ENCODE measurements around the gene SALL4. TPM values are rescaled to one million over a fixed set of nuclear protein-coding genes. Genes with fewer than 3 reads are reported as not detected.
"Not testable (repeated sequence)": the region's sequence is repeated elsewhere in the genome, so short reads cannot be mapped to it uniquely, and the experiment has no call there.

The SALL4 gene
- total RNA-seq, 1 experiment from 2014 or later: 7.6 TPM

DNA sequence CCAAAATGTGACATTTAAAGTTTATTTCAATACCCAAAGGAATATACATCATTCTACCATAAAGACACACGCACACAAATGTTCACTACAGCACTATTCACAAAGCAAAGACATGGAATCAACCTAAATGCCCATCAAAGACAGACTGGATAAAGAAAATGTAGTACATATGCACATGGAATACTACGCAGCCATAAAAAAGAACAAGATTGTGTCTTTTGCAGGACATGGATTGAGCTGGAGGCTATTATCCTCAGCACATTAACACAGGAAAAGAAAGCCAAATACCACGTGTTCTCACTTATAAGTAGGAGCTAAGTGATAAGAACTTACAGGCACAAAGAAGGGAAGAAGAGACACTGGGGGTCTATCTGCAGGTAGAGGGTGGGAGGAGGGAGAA lies 56.5 kb downstream of the SALL4 start:
- peak overlapping the region; percentile 15 for H3K4me3 Mint-ChIP-seq (ENCODE audit: low read depth, unreplicated experiment)
- peaks cover 7% of the 10 kb centered on the region for H3K9me3 Mint-ChIP-seq (ENCODE audit: low read depth, unreplicated experiment)
- H3K27ac Mint-ChIP-seq (ENCODE audit: unreplicated experiment): peak overlapping the region; percentile 87
- H3K4me1 Mint-ChIP-seq (ENCODE audit: low read depth, unreplicated experiment): peaks cover 63% of the 10 kb centered on the region
- H3K27me3 Mint-ChIP-seq (ENCODE audit: unreplicated experiment): no peaks in the 10 kb centered on the region
- no peak for DNase-seq
- intact Hi-C loops (cut with micrococcal nuclease; ENCODE audit: unreplicated experiment): loop anchor here (2.0 kb wide), 1 partner anchor 15 kb away; no protein-coding TSS in a partner anchor
- TF ChIP-seq, protein P1, sequence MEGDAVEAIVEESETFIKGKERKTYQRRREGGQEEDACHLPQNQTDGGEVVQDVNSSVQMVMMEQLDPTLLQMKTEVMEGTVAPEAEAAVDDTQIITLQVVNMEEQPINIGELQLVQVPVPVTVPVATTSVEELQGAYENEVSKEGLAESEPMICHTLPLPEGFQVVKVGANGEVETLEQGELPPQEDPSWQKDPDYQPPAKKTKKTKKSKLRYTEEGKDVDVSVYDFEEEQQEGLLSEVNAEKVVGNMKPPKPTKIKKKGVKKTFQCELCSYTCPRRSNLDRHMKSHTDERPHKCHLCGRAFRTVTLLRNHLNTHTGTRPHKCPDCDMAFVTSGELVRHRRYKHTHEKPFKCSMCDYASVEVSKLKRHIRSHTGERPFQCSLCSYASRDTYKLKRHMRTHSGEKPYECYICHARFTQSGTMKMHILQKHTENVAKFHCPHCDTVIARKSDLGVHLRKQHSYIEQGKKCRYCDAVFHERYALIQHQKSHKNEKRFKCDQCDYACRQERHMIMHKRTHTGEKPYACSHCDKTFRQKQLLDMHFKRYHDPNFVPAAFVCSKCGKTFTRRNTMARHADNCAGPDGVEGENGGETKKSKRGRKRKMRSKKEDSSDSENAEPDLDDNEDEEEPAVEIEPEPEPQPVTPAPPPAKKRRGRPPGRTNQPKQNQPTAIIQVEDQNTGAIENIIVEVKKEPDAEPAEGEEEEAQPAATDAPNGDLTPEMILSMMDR (IDR thresholded peaks at IDR 0.05; ENCODE audit: unreplicated experiment): no peak
- no TSS peak for BruUV-seq (replicated peaks)
- H3K36me3 Mint-ChIP-seq (ENCODE audit: insufficient read depth, unreplicated experiment): peaks cover 45% of the 10 kb centered on the region
- CTCF ChIA-PET: no interaction called here

DNA sequence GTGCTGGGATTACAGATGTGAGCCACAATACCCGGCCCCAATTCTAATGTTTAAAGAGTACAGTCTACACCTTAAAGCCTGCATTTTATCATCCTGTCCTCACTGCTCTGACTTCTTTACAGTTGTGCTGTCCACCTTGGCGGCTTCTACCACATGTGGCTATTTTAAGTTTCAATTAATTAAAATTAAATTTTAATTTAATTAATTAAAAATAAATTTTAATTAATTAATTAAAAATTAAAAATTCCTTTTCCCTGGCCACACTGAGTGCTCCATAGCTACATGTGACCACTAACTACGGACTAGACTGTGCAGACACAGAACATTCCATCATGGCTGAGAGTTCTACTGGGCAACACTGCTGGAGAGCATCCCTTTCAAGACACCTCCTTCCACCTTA lies 61.5 kb downstream of the SALL4 start:
- BruUV-seq (replicated peaks): no TSS peak

DNA sequence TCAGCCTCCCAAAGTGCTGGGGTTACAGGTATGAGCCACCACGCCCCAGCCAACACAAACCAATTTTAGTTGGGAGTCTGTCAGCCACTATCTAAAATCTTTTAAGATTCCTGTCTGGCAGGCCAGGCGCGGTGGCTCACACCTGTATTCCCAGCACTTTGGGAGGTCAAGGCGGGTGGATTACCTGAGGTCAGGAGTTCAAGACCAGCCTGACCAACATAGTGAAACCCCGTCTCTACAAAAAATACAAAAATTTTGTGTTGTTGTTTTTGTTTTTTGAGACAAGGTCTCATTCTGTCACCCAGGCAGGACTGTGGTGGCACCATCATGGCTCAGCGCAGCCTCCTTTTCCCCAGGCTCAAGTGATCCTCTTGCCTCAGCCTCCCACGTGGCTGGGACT lies 62.0 kb downstream of the SALL4 start:
- Mint-ChIP-seq H3K27ac (ENCODE audit: unreplicated experiment) (peak overlapping the region; percentile 90), H3K36me3 (ENCODE audit: insufficient read depth, unreplicated experiment) (peaks cover 47% of the 10 kb centered on the region), H3K4me1 (ENCODE audit: low read depth, unreplicated experiment) (peaks cover 72% of the 10 kb centered on the region)
- DNase-seq; intact Hi-C loops (cut with micrococcal nuclease; ENCODE audit: unreplicated experiment); H3K9me3 Mint-ChIP-seq (ENCODE audit: low read depth, unreplicated experiment); H3K27me3 Mint-ChIP-seq (ENCODE audit: unreplicated experiment); H3K4me3 Mint-ChIP-seq (ENCODE audit: low read depth, unreplicated experiment); BruUV-seq (replicated peaks): not testable (repeated sequence)
- CTCF ChIA-PET: interaction anchor here (0.6 to 2.6 kb wide), 2 partner anchors 9 to 24 kb away, joined by 4 to 9 read pairs; no protein-coding TSS in a partner anchor

More for the DNA sequence above, 61.5 kb downstream of the SALL4 start:
- CTCF ChIA-PET: no interaction called here
- peaks cover 66% of the 10 kb centered on the region for H3K4me1 Mint-ChIP-seq (ENCODE audit: low read depth, unreplicated experiment)
- H3K27me3 Mint-ChIP-seq (ENCODE audit: unreplicated experiment): no peaks in the 10 kb centered on the region
- H3K9me3 Mint-ChIP-seq (ENCODE audit: low read depth, unreplicated experiment): peaks cover 6% of the 10 kb centered on the region
- TF ChIP-seq, protein P1 (IDR thresholded peaks at IDR 0.05; ENCODE audit: unreplicated experiment): no peak
- intact Hi-C loops (cut with micrococcal nuclease; ENCODE audit: unreplicated experiment): no loop called here
- no peak for DNase-seq
- no peak overlapping the region for H3K4me3 Mint-ChIP-seq (ENCODE audit: low read depth, unreplicated experiment)
- no peak overlapping the region for H3K27ac Mint-ChIP-seq (ENCODE audit: unreplicated experiment)
- H3K36me3 Mint-ChIP-seq (ENCODE audit: insufficient read depth, unreplicated experiment): peaks cover 49% of the 10 kb centered on the region

DNA sequence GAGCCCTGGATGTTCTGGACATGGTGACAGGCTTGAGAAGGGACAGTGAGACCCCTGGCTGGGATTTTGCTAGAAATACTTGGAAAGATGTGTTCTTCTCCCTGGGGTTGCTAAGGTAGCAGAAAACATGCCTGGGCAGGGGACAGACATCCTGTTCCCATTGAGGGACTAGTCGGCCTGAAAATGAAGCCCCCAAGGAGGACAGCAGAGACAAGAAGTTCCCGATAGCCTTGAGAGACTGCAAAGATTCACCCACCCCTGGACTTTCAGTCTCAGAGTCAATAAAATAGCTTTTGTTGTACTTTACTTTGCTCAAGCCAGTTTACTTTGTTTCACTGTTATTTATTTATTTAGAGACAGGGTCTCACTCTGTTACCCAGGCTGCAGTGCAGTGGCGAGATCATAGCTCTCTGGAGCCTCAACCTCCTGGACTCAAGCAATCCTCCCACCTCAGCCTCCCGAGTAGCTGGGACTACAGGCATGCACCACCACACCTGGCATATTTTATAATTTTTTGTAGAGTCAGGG lies 62.5 kb downstream of the SALL4 start:
- CTCF ChIA-PET: interaction anchor here (0.6 to 2.6 kb wide), 2 partner anchors 10 to 23 kb away, joined by 4 to 9 read pairs; no protein-coding TSS in a partner anchor
- Mint-ChIP-seq H3K4me3 (ENCODE audit: low read depth, unreplicated experiment) (no peak overlapping the region), H3K9me3 (ENCODE audit: low read depth, unreplicated experiment) (peaks cover 2% of the 10 kb centered on the region), H3K4me1 (ENCODE audit: low read depth, unreplicated experiment) (peaks cover 75% of the 10 kb centered on the region), H3K36me3 (ENCODE audit: insufficient read depth, unreplicated experiment) (peaks cover 42% of the 10 kb centered on the region), H3K27me3 (ENCODE audit: unreplicated experiment) (no peaks in the 10 kb centered on the region), H3K27ac (ENCODE audit: unreplicated experiment) (peak overlapping the region; percentile 90)
- BruUV-seq (replicated peaks): no TSS peak
- TF ChIP-seq, protein P1 (IDR thresholded peaks at IDR 0.05; ENCODE audit: unreplicated experiment): no peak
- intact Hi-C loops (cut with micrococcal nuclease; ENCODE audit: unreplicated experiment): no loop called here
- no peak for DNase-seq

DNA sequence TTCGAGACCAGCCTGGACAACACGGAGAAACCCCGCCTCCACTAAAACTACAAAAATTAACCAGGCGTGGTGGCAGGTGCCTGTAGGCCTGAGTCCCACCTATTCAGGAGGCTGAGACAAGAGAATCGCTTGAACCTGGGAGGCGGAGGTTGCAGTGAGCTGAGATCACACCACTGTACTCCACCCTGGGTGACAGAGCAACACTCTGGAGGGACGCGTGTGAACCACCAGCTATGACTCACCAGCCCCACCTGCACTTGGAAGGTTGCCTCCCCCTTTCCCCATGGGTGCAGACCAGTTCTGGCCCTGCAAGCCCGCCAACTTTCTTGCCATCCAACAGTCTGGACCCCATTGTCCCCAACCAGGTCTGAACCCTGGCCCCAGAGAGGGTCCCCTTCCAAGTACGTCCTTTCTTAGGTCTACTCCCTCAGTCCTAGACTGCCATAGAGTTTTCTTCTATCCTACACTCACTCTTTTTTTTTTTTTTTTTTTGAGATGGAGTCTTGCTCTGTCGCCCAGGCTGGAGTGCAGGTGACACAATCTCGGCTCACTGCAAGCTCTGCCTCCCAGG lies 63.4 kb downstream of the SALL4 start:
- peak; percentile 91 for DNase-seq
- CTCF ChIA-PET: interaction anchor here (0.6 to 2.6 kb wide), 11 partner anchors 11 to 405 kb away, joined by 3 to 9 read pairs (median 3); no protein-coding TSS in a partner anchor
- intact Hi-C loops (cut with micrococcal nuclease; ENCODE audit: unreplicated experiment): no loop called here

DNA sequence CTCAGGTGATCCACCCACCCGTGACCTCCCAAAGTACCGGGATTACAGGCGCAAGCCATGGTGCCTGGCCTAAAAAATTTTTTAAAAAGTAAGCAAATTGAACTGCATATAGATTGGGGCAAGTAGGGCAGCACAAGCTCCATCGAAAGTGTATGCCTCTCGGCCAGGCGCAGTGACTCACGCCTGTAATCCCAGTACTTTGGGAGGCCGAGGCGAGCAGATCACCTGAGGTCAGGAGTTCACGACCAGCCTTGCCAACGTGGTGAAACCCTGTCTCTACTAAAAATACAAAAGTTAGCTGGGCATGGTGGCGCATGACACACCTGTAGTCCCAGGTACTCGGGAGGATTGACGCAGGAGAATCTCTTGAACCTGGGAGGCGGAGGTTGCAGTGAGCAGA lies 64.1 kb downstream of the SALL4 start:
- intact Hi-C loops (cut with micrococcal nuclease; ENCODE audit: unreplicated experiment); H3K27me3 Mint-ChIP-seq (ENCODE audit: unreplicated experiment); H3K9me3 Mint-ChIP-seq (ENCODE audit: low read depth, unreplicated experiment); BruUV-seq (replicated peaks): not testable (repeated sequence)
- H3K4me1 Mint-ChIP-seq (ENCODE audit: low read depth, unreplicated experiment): peaks cover 69% of the 10 kb centered on the region
- H3K27ac Mint-ChIP-seq (ENCODE audit: unreplicated experiment): peak overlapping the region; percentile 90
- peak overlapping the region; percentile 13 for H3K4me3 Mint-ChIP-seq (ENCODE audit: low read depth, unreplicated experiment)
- CTCF ChIA-PET: interaction anchor here (0.6 to 2.6 kb wide), 9 partner anchors 12 to 228 kb away, joined by 3 to 9 read pairs (median 4); no protein-coding TSS in a partner anchor
- peak; percentile 69 for DNase-seq
- H3K36me3 Mint-ChIP-seq (ENCODE audit: insufficient read depth, unreplicated experiment): peaks cover 35% of the 10 kb centered on the region

More for the DNA sequence above, 63.4 kb downstream of the SALL4 start:
- Mint-ChIP-seq H3K27ac (ENCODE audit: unreplicated experiment) (peak overlapping the region; percentile 90), H3K36me3 (ENCODE audit: insufficient read depth, unreplicated experiment) (peaks cover 35% of the 10 kb centered on the region), H3K9me3 (ENCODE audit: low read depth, unreplicated experiment) (no peaks in the 10 kb centered on the region), H3K4me3 (ENCODE audit: low read depth, unreplicated experiment) (peak overlapping the region; percentile 13), H3K27me3 (ENCODE audit: unreplicated experiment) (no peaks in the 10 kb centered on the region), H3K4me1 (ENCODE audit: low read depth, unreplicated experiment) (peaks cover 69% of the 10 kb centered on the region)
- TF ChIP-seq, protein P1 (IDR thresholded peaks at IDR 0.05; ENCODE audit: unreplicated experiment): no peak
- no TSS peak for BruUV-seq (replicated peaks)
